Measurements from ENCODE around the gene ZNF280C.

GRCh38 chrX:130267956-130268448, 697 bp downstream of the ZNF280C start:
- no peak for TF ChIP-seq POLR2A (IDR thresholded peaks at IDR 0.05)
- TF ChIP-seq, protein P1, sequence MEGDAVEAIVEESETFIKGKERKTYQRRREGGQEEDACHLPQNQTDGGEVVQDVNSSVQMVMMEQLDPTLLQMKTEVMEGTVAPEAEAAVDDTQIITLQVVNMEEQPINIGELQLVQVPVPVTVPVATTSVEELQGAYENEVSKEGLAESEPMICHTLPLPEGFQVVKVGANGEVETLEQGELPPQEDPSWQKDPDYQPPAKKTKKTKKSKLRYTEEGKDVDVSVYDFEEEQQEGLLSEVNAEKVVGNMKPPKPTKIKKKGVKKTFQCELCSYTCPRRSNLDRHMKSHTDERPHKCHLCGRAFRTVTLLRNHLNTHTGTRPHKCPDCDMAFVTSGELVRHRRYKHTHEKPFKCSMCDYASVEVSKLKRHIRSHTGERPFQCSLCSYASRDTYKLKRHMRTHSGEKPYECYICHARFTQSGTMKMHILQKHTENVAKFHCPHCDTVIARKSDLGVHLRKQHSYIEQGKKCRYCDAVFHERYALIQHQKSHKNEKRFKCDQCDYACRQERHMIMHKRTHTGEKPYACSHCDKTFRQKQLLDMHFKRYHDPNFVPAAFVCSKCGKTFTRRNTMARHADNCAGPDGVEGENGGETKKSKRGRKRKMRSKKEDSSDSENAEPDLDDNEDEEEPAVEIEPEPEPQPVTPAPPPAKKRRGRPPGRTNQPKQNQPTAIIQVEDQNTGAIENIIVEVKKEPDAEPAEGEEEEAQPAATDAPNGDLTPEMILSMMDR (IDR thresholded peaks at IDR 0.05), result no peak
- TF ChIP-seq EP300 (IDR thresholded peaks at IDR 0.05), result no peak

Data from ovary (tissue), 3 donors.